Skin of body (tissue), 2 donors: ENCODE results near the gene RFX8. TPM values are rescaled to one million over a fixed set of nuclear protein-coding genes. Genes with fewer than 3 reads are reported as not detected.
A peak's percentile ranks its signal among the peaks of the same experiment; 100 is the strongest.
"Not testable (repeated sequence)": the region's sequence is repeated elsewhere in the genome, so short reads cannot be mapped to it uniquely, and the experiment has no call there.

Source experiments
- DNase-seq: peaks from one replicate; lab custom pipeline; 2025; lab: John Stamatoyannopoulos, UW
- total RNA-seq: library from RNA; depleted of rRNA; stranded (reverse); fragments of >200 nt; gene quantifications from one replicate; pipeline ENCODE4 v1.2.3, GENCODE V29; 2014

RFX8 gene
- total RNA-seq, result 1.2 TPM

DNA sequence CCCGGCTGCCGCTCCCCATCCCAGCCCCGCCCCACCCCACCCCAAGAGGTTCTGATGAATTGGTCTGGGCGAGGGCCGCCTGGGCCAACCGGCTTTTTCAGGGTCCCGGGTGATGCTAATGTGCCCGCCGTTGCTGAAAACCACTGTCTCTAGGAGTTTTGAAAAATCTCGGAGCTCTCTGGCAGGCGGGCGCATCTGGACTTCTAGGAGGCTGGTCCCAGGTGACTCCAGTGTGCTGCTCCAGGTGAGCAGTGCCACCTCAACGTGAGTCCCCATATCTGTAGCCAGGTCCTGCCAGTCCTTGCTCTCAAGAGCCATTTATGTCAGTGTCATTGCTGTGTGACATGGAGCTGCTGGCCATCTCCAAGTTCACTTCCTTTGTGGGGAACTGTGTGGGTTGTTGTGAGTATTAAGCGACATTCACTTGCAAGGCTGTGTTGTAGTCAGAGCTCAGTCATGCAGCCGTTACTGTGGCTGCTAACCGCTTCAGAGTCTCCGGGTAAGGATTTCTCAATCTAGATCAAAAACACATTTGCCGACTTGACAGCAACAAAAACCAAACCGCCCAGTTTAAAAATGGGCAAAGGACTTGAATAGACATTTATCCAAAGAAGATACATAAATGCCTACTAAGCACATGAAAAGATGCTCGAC lies at the start of gene RFX8:
Gene RFX8 (minus strand): TSS at position 382 of the 654 bp plus-strand sequence. CDS start 8,264 bp downstream, outside the sequence.
- peak; percentile 65 for DNase-seq

DNA sequence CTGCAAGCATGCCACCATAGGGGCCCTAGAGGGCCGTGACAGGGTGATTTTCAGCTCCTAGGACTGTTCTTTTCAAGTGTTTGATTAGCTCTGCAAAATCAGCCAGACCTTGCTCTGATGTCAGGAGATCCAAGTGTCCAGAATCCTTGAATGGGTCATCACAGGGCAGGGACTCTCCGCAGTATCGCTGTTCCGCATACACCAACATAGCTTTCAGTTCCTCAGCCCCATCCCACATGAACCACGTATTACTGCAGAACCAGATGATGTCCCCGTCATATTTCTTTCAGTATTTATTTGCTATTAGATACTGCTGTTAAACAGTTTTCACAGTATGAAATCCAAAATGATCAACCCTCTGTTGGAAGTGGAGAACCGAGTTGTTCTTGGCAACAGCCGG lies 46.6 kb upstream of the RFX8 start:
- DNase-seq, result no peak

DNA sequence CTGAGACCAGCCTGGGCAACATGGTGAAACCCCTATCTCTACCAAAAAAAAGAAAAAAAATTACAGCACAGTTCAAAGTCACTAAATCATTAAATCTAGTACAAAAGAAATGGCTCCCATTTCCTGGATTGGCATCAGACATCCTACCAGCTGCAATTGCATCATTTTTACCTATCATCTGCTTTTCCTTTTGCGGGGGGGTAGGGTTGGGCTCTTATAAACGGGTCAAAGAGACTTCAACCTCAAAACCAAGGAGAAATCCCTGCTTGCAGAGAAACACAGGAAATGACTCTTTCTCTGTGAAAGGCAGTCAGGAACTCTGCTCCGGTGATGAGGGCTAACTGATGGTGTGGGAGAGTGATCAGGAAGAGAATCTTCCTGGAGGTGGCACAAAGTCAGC lies 45.3 kb upstream of the RFX8 start:
- no peak for DNase-seq

DNA sequence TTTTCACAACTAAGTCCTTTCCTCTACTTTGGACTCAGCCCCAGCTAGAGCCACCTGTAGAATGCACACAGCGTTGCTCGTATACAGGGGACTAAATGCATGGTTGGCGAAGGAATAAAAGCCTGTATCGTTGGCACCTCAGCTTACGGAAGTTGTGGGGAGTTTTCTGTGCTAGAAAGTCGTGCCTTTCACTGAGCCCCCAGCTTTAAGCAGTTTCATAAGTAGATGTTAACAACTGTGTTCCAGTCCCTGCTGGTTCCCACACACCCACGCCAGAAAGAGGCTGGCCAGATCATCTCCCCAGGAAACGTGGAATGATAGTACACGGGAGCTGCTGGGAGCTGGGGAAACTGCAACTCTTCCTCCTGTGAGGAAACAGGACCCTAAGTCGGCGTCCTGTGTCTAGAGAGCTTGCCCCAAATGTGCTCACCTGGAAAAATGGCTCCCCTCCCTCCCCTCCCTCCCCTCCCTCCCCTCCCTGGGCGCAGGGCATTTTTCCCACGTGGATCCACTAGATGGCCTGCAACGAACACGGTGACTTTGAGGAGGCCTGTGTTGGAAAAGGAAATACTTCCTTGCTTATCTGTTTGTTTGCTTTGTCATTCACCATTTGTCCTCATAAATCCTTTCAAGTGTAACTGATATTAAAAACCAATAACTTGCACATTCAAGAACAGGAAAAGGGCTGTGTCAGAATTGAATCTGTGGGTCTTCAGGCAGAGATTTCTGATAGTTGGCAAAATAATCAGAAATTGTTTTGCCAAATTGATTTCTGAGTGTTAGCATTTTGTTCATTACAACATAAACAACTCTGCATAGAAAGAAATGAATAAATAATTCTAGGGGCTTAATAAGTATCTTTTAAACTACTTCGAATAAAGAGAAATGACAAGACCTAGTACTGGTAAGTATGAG lies 43.9 kb upstream of the RFX8 start:
- no peak for DNase-seq

DNA sequence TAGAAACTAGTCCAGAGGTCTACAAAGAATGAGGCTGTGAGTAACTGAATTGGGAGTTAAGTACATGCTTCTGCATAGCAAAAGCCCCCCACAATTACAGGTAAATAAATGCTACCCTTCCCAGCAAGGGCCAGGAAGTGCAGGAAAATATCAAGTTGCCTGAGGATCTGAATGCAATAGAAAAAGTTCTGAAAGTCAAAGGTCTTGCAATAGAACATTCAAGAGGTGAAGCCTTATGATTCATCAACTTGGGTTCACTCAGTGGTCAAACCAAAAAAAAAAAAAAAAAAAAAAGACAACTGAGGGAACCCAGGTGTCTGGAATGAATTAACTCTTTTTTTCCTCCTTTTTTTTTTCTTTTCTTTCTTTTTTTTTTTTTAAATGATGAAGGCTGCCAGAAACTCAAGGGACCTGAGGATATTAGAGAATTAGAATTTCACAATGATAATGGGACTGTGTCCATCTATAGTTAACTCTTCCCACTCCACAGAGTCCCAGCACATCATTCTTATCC lies 42.9 kb upstream of the RFX8 start:
- peak; percentile 39 for DNase-seq

DNA sequence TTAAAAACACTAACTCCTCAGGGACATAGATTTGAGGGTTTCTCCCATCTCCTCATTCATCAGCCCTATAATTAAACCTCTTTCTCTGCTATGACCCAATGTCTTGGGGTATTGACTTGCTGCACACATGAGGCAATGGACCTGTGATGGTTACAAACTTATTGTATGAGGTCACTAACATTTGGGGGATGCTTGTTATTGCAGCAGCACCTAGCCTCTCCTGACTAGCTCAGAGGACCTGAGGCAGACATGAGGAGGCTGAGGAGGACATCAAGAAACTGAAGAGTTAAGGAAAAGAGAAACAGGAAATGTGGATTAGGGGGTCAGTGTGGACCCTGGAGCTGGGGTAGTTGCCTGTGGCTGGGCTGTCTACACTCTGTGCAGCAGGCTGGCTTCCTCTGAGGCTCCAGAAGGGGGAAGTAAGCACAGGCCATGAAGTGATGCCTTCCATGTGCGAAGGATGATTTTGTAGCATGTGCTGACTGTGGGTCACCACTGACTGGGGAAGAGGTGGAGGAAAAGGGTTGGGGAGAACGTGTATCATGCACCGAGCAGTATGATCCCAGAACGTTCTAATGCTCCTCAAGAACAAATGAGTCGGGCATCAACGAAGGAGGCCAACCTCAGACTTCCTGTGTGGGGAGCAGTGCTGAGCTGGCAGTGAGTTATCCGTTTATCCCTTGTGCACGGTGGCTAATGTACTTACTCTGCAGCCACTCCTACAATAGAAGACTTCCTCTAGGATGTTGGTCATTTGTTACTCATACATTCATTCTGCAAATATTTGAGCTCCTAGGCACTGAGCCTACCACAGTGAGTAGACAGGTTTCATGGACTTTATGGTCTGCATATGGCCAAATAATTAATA lies 42.1 kb upstream of the RFX8 start:
- no peak for DNase-seq

DNA sequence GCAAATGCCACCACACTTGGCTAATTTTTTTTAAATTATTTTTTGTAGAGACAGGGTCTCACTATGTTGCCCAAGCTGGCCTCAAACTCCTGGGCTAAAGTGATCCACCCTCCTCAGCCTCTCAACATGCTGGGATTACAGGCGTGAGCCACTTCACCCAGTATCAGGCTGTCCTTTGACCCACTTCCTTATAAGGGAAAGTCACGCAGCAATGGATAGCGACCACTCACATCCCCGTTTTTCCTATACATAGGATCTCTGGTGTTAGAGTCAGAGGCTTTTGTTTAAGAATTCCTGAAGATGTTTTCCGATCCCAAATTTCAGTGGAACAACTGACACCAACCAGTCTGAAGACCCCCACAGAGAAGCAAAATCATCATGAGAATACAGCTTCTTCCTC lies 41.4 kb upstream of the RFX8 start:
- no peak for DNase-seq

DNA sequence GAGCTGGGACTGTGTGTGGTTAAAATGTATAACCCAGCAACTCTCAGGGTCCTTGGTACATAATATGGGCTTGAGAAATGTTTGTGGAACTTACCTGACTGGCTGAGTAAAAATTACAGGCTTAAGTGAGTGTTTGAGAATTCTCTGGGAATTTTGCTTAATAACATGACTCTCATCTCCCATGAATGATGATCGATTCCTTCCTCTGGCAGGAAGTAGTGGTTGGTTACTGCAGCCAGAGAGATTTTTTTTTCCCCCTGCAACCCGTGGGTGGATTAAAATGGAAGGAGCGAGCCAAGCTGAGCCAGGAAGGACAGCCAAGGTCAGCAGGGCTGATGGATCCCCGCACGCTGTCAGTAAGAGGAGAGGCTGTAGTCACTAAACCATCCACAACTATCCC lies 40.6 kb upstream of the RFX8 start:
- no peak for DNase-seq

DNA sequence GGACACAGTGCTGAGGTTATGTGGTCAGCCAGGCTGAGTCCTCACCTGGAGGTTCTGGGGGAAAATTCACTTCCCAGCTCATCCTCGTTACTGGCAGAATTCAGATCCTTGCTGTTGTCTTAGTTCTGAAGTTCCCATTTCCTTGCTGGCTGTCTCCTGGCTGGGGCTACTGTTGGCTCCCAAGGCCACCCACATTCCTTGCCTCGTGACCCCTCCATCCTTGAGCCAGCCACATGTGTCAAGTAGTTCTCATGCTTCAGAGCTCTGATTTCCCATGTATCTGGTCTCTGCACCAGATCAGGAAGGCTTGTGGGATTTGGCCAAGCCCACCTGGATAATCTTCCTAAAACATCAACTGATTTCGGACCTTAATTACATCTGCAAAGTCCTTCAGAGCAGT lies 38.1 kb upstream of the RFX8 start:
- DNase-seq, result no peak

DNA sequence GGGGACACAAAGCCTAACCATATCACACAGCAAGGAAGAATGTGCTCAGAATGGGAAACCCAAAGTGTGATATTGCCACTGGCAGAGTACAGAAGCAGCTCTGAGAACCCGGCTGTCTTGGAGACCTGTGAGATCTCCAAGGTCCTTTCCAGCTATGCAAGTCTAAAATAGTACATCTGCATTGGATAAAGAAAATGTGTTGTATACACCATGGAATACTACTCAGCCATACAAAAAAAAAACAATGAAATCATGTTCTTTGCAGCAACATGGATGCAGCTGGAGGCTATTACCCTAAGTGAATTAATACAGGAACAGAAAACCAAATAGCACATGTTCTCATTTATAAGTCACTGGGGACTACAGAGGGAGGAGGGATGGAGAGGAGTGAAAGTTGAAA lies 36.5 kb upstream of the RFX8 start:
- DNase-seq, result no peak

DNA sequence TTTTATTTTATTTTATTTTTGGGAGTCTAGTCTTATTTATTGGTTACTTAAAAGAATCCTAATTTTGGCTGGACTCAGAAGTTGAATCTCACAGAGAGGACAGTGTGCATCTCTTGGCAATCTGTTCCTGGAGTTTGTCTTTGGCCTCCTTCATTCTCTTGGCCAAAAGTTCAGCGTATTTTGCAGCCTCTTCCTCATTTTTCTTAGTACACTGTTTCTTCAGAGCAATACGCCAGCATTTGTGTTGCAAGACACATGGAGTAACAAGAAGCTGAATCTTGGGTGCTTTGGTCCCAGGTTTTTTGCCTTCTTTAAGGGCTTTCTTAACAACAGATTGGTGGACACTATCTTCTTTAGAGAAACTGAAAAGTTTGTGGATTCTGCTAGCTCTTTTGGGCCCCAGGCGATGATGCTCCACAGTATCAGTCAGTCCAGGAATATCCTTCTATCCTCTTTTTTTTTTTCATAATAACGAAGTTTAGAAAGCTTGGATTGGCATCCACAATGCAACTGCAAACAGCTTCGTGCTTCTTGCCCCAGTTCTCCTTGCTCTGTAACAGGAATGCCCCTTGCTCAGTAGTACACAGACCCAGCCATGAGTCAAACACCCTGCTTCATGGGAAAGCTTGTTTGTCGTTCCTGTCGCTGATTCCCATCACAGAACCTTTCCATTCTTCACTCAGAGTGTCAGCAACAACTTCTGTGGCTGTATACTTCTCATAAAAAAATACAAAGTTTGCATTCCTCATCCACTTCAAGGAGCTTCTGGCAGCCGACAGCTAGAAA lies 34.8 kb upstream of the RFX8 start:
- peak; percentile 46 for DNase-seq

DNA sequence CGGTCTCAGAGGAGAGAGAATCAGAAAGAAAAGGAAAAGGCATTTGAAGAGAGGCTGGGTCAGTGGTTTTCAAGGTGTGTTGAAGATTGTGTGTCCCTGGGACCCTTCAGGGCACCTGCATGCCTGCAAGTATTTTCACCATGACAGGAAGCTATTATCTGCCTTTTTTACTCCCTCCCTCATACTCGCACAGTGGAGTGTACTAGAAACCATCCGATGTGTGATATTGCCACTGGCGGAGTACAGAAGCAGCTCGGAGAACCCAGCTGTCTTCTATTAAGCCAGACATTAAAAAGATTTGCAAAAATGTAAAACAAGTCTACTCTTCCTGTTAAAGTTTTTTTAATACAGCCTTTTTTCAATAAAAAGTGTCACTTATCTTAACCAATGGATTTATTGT lies 33.7 kb upstream of the RFX8 start:
- DNase-seq, result peak; percentile 18

DNA sequence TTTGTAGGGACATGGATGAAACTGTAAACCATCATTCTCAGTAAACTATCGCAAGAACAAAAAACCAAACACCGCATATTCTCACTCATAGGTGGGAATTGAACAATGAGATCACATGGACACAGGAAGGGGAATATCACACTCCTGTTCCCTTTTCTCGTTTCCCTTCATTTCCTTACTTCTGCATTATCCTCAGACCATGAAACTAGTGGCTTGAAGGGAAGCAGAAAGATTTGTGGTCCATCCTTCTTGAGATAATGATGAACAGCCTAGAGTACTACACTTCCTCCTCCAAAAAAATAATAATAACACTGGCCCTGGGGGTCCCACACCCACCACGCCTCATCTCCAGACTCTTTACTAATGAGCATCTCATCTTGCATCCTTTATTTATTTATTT lies 30.4 kb upstream of the RFX8 start:
- not testable (repeated sequence) for DNase-seq

DNA sequence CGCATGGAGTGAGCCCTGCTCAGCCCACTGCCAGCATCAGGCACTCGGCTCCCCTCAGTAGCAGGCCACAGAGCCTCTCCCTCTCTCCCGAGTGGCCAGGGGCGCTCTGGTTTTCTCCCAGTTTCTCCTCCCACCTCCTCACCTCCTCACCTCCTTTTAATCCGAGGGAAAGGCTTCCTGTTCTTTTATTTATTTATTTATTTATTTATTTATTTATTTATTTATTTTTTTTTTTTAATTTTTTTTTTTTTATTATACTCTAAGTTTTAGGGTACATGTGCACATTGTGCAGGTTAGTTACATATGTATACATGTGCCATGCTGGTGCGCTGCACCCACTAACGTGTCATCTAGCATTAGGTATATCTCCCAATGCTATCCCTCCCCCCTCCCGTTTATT lies 29.8 kb upstream of the RFX8 start:
- not testable (repeated sequence) for DNase-seq

DNA sequence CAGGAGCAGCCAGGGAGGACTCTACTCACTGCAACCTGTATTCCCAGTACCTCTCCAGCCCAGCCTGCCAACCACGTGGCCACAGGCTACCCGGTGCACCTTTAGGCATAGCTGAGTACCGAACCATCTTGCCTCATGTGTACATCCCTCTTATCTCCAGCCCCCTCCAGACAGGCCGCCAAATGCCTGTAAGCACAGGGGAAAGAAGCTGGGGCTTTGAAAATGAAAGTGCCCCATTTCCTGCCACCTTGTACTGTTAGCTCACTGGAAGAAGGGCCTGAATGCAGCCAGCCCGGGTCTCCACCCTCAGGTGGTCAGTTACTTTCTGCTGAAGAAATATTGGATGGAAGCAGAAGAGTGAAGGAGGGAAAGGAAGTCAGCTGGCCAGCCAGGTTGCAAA lies 27.2 kb upstream of the RFX8 start:
- no peak for DNase-seq

DNA sequence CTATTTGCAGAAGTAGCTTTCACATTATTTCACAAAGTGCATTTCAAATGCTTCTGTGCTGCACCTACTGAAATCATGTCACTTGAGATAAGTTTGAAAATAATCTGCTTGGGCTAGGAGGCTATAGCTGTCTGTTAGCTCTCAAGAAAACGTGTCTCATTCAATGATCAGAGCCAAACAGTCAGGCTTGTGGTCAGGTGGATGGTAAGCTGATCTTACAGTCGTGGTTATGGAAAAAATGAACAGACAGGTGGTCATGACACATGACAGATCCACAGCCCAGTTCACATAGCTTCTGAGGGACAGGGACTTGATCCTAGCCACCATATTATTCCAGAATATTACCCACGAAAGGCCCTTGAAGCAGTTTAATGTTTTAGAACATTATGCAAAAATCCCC lies 26.5 kb upstream of the RFX8 start:
- no peak for DNase-seq

DNA sequence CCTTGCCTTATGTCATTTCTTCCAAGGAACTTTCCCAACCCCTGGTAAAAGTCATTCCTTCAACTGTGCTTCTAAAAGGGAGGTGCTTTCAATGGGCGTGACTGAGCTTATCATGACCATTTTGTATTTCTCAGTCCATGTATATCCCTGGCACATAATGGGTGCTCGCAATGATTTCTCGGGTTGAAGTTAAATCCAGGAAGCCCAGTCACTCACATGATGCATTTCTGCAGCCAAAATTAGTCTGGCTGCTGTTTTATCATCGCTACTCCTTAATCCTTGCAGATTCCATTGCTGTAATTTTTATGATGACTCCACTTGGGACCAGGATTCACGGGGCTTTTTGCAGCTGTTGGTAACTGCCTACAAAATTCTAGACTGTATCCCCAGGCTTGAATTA lies 25.9 kb upstream of the RFX8 start:
- DNase-seq, result peak; percentile 23

DNA sequence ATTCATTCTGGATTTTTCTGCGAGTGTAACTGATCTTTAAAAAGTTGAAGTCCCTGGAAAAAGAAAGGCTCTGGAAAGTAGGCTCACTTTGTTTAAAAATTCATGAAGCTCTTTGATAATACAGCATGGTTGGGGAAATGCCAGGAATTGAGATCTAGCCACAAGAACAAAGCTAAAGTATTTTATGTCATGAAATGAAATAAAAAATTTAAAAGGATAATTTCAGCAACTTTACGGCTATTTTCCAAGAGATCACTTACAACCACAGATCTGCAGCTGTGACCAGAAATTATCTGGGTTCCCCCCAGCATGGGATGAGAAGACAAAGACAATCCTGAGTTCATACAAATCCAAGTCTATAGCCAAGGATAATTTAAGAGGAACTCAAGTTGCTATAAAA lies 25.3 kb upstream of the RFX8 start:
- DNase-seq, result no peak

DNA sequence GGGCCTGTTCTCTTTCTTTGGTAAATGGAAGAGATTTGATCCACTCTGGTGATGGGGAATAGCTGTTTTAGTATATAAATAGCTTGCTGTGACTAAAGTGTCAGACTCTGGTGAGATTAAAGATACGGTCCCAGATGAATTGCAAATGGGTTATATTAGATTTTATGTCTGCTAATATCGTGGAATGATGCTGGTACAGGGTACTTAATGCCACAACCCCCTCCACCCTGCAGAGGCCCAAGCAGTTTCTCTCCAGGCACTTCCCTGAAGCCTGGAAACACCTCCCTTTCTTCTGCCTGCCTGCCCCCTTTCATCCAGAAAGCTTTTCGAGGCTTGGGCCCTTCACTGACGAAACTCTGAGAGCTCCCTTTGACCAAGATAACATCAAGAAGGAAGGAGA lies 21.4 kb upstream of the RFX8 start:
- DNase-seq, result no peak

DNA sequence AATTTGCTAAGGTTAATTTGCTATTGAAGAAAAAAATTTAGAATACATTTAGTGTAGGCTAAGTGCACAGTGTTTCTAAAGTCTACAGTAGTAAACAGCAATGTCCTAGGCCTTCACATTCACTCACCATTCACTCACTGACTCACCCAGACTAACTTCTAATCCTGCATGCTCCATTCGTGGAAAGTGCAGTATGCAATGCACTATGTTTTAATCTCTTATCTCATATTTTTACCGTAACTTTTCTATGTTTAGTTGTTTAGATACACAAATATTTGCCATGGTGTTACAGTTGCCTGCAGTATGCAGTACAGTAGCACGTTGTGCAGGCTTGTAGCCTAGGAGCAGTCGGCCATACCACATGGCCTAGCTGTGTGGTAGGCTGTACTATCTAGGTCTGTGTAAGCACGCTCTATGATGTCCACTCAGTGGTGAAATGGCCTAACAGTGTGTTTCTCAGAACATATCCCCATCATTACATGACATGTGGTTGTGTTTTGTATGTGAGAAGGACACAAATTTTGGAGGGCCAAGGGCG lies 18.1 kb upstream of the RFX8 start:
- DNase-seq, result no peak

DNA sequence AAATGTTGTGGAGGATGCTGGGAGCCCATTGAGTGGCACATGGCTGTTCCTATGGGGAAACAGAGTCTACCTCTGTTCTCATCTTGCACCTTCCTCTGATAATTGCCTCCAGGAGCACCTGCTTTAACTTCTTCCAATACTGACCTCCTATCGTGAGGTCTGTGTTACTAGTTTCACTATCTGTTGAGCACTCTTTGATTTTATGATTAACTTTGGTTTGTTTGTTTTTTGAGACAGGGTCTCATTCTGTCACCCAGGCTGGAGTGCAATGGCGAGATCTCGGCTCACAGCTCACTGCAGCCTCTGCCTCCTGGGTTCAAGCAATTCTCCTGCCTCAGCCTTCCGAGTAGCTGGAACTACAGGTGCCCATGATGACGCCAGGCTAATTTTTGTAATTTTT lies 12.1 kb upstream of the RFX8 start:
- DNase-seq, result no peak
